Inflammatory macrophage treated with lipopolysaccharide for 1 hour (primary cell): ENCODE measurements around the gene TGM6.
A peak's percentile ranks its signal among the peaks of the same experiment; 100 is the strongest.
"Not testable (repeated sequence)": the region's sequence is repeated elsewhere in the genome, so short reads cannot be mapped to it uniquely, and the experiment has no call there.

Experiments used
- DNase-seq, 2 donors: peaks; one replicate each; pipeline ENCODE4 v3.0.0-alpha.2; 2020 to 2022

The TGM6 gene

GRCh38 chr20:2400290-2400689, 19.6 kb downstream of the TGM6 start:
- no peak for DNase-seq

- no peak for DNase-seq
Observed at GRCh38 chr20:2401527-2401926, 20.8 kb downstream of the TGM6 start.

DNA sequence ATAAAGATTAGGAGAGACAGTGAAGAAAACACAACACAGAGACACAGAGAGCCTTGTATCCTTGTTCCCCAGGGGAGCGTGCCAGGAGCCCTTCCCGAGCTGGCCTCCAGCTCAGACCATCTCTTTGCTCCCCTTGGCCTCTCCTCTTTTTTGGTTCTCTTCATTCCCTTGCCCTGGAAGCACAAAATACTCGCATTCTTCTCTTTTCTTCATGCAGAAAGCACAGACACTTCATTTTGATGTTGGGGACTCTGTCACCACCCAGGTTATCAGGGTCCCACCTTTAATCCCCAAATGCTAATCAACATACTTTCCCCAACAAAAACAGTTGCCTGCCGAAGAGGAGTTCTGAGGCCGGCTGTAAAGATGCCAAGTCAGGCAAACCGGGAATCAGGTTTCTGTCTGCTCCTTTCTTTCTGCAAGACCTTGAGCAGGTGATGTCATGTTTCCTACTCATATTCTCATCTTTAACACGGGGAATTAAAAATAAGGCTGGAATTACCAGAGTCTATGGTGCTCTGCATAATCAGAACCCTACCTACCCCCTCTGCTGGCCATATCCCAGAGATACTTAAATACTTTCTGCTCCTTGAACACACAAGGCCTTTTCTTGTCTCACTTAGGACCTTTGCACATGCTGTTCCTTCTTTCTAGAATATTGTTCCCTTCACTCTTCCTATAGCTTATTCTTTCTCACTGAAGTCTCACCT, 21.7 kb downstream of the TGM6 start:
- DNase-seq, result peak; percentile 3 to 32

DNA sequence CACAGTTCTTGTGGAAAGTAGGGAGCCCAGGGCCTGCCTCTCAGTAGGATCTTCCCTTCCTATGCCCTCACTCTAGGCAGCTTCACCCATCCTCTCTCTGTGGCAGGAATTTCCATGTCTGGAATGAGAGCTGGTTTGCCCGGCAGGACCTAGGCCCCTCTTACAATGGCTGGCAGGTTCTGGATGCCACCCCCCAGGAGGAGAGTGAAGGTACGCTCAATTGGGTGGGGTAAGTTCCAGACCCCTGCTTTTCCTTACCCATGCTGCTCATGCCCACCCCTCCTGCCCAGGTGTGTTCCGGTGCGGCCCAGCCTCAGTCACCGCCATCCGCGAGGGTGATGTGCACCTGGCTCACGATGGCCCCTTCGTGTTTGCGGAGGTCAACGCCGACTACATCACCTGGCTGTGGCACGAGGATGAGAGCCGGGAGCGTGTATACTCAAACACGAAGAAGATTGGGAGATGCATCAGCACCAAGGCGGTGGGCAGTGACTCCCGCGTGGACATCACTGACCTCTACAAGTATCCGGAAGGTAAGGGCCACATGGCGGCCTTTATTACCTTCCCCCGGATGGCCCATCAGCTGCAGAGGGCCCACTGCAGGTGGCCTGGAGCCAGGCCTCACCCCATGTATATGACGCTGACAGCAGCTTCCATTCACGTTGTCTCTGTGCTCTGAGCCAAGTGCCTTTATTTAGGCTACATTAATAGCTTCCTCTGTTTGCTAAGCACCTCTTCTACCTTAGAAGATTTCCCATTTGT, 22.8 kb downstream of the TGM6 start:
- DNase-seq, result no peak

DNA sequence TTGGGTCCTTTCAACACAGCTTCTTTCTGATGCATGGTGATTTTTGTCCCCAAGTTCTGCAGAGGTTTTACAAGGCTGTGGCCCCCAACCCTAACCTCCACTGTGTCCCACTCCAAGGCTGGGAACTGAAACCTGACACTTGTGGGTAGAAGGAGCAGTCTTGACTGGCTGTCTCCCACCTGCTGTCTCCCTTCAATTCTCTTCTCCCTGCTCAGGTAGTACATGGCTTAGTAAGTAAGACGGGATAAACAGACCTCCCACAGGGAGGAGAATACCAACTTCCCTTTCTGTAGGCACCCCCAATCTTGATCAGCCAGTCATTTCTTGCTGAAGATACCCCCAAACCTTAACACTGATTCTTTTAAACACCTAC, 25.0 kb downstream of the TGM6 start:
- DNase-seq, result no peak

DNA sequence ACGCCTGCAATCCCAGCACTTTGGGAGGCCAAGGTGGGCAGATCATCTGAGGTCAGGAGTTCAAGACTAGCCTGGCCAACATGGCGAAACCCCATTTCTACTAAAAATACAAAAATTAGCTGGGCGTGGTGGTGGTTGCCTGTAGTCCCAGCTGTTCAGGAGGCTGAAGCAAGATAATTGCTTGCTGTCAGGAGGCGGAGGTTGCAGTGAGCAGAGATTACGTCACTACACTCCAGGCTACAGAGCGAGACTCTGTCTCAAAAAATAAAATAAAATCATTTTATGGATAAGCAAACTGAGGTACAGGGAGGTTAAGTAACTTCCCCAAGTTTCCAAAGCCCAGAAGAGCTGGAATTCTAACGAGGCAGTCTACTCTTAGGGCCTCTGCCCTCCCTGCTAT, 26.7 kb downstream of the TGM6 start:
- not testable (repeated sequence) for DNase-seq

DNA sequence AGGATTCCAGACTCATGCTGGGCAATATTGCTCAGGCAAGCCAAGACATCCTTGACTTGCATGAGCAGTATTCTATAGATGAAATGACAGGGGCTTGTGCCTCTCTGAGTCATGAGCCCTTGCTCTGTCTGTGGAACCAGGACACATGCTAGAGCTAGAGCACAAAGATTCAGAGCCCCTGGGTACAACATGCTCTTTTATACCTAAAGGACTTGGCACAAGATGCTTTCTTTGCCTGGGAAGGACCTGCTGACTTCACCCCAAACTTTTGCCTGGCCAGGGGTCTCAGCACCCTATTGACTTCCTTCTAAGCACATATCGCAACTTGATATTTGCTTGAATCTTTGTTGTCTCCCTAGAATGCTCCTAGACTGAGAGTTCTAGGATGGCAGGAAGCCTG, 27.4 kb downstream of the TGM6 start:
- DNase-seq, result no peak

GRCh38 chr20:2416541-2417212, 36.0 kb downstream of the TGM6 start:
- DNase-seq, result no peak

DNA sequence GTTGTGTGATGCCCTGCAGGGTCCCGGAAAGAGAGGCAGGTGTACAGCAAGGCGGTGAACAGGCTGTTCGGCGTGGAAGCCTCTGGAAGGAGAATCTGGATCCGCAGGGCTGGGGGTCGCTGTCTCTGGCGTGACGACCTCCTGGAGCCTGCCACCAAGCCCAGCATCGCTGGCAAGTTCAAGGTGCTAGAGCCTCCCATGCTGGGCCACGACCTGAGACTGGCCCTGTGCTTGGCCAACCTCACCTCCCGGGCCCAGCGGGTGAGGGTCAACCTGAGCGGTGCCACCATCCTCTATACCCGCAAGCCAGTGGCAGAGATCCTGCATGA, 36.5 kb downstream of the TGM6 start:
- no peak for DNase-seq

DNA sequence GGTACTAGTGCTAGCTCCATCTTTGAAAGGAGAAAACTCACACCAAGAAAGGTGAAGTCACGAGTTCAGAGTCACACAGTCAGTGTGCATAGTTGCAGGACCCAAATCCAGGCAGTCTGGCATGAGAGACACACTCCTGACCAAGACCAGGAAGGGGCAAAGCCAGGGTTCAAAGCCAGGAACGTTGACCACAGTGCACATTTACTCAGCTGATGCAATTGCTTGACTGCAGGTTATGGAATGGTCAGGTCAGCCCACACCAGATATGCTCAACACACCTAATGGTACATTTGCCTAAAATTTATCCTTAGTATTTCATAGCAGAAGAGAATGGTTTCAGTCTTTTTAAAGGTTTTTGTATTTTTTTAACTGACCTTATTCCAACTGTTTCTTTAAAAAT, 37.7 kb downstream of the TGM6 start:
- no peak for DNase-seq

- DNase-seq, result no peak
Observed at GRCh38 chr20:2420510-2420909, 39.8 kb downstream of the TGM6 start.

DNA sequence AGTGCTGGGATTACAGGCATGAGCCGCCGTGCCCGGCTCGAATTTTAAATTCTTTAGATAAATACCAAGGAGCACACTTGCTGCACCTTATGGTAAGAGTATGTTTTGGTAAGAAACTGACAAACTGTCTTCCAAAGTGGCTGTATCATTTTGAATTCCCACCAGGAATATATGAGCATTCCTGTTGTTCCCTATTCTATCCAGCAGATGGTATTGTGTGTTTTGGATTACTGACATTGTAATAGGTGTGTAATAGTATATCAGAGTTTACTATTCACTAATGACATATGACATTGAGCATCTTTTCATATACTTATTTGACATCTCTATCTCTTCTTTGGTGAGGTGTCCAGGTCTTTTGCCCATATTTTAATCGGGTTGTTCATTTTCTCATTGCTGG, 40.5 kb downstream of the TGM6 start:
- no peak for DNase-seq

GRCh38 chr20:2429051-2429450, 48.4 kb downstream of the TGM6 start:
- no peak for DNase-seq

DNA sequence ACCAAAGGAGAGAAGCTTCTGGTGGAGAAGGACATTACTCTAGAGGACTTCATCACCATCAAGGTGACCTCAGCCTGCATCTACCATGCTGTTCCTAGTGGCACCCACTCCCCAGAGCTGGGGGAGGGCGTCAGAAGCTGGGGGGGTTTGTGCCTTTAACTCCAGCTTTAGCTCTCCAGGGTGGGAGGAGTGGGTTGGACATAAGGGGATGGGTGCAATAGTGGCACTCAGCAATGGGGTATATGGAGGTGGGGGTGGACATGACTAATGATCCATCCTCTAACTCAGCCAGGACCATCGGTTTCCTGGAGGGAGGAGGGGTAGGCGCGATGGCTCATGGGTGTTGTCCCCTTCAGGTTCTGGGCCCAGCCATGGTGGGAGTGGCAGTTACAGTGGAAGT, 49.8 kb downstream of the TGM6 start:
- no peak for DNase-seq

DNA sequence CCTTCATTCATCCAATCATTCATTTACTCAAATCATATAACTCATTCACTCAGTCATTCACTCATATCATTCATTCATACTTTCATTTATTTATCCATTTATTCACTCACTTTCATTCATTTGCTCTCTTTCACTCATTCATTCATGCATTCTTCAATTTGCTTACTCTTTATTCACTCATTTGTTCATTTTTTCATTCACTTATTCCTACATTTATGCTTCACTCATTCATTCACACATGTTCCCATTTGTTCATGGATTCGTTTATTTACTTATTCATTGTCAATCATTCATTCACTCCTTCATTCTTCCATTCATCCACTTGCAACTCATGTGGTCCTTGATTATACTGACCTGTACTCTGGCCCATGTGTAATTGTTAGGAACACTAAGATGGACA, 50.5 kb downstream of the TGM6 start:
- no peak for DNase-seq

DNA sequence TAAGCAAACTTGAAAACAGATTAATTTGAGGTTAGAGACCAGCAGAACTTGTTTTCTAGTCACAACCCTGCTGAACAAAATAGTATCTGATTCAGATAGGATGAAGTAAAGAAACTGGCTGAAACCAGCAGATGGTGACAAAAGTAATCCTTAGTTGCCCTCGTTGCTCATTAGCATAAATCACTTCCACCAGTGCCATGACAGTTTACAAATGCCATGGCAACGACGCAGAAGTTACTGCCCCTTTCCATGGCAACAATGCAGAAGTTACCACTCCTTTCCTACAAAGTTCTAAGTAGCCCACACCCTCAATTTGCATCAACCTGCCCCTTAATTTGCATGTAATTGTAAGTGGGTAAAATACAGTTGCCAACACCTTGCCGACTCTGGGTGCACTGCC, 66.1 kb downstream of the TGM6 start:
- peak; percentile 59 to 68 for DNase-seq

DNA sequence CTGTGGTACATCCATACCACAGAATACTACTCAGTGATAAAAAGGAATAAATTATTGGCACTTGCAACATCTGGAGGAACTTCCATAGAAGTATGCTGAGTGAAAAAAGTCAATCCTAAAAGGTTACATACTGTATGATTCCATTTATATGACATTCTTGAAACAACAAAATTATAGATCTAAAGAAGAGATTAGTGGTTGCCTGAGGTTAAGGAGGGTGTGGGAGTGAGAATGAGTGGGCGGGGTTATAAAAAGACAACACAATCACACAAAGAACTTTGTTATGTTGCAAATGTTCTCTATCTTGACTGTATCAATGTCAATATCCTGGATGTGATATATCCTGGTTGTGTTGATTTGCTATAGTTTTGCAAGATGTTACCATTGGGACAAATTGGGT, 68.7 kb downstream of the TGM6 start:
- no peak for DNase-seq

DNA sequence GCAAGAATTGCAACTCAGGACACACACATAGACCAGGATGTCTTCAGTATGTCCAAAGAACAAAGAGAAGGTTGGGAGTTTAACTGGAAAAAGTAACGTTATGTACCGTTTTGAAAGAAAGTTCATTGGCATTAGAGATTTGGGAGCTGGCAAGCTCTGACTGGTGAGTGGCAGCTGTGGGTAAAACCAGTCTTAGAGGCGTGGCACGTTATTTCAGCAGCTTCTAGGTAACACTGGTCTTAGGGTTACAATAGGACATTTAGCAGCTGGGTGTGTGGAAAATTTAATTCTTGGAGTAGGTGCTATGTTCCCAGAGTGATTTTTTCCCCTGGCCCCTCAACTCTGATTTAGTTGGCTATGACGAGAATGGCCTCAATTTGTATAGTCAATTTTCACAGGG, 70.7 kb downstream of the TGM6 start:
- DNase-seq, result no peak

GRCh38 chr20:2451939-2452732, 71.4 kb downstream of the TGM6 start:
- peak; percentile 38 to 87 for DNase-seq

- DNase-seq, result no peak
Observed at GRCh38 chr20:2453792-2454191, 73.1 kb downstream of the TGM6 start.

DNA sequence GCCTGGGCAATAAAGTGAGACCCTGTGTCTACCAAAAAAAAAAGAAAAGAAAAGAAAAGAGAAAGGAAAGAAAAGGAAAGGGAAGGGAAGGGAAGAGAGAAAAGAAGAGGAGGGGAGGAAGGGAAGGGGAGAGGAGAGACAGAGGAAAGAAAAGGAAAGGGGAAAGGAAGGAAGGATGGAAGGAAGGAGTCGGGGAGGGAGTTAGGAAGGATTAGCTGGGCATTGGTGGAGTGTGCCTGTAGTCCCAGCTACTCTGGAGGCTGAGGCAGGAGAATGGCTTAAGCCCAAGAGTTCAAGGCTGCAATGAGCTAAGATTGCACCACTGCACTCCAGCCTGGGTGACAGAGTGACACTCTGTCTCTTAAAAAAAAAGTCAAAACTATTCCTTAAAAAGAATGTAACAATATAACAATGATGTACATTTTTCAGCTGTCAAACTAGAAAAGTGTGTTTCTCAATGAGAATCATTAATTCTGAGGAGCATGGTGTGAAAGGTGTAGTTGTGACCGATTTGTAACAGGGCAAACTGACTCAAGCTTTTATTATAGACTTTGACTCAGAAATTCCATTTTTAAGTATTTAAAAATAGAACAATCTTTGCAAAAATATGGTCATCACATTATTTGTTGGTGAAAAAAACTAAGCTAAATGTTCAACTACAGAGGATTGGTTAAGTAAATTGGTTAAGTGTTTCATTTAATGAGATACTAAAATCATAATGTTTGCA, 75.2 kb downstream of the TGM6 start:
- no peak for DNase-seq

- DNase-seq, result no peak
Observed at GRCh38 chr20:2458919-2459499, 78.3 kb downstream of the TGM6 start.
